ENCODE results near the gene AUH.

DNA sequence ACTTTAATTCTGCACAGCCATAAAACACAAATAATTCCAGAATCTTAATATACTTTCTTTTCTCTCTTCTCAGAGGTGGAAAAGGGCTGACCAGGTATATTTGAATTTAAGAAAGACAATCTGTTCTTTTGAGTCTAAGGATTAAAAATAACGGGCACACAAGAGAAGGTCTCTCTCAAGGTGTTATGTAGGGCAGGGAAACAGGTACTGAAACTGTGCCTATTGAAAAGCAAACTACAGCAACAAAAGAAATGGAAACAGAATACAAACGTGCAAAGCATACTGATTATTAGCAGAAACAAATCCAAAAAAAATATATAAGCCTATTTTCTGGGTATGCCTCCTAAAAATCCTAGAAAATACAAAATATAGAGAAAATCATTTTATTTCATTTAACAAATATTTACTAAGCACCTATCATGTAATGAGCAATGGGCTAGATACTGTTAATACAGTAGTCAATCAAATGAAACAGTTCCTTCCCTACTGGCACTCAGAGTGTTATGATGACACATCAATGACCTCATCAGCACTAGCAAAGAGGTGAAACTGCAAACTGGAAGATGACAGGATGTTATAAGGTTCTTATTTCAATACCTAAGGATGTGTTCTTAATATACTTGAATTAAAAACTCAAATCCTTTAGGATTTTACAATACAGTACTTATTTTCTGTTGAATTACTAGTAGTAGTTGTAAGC lies 87.7 kb downstream of the AUH start:
- TF ChIP-seq POLR2A (IDR thresholded peaks at IDR 0.05; ENCODE audit: low read length), result no peak
- no peak for TF ChIP-seq GATA1 (IDR thresholded peaks at IDR 0.05; ENCODE audit: low read depth, low read length)
